ENCODE data around the gene IZUMO1R.

DNA sequence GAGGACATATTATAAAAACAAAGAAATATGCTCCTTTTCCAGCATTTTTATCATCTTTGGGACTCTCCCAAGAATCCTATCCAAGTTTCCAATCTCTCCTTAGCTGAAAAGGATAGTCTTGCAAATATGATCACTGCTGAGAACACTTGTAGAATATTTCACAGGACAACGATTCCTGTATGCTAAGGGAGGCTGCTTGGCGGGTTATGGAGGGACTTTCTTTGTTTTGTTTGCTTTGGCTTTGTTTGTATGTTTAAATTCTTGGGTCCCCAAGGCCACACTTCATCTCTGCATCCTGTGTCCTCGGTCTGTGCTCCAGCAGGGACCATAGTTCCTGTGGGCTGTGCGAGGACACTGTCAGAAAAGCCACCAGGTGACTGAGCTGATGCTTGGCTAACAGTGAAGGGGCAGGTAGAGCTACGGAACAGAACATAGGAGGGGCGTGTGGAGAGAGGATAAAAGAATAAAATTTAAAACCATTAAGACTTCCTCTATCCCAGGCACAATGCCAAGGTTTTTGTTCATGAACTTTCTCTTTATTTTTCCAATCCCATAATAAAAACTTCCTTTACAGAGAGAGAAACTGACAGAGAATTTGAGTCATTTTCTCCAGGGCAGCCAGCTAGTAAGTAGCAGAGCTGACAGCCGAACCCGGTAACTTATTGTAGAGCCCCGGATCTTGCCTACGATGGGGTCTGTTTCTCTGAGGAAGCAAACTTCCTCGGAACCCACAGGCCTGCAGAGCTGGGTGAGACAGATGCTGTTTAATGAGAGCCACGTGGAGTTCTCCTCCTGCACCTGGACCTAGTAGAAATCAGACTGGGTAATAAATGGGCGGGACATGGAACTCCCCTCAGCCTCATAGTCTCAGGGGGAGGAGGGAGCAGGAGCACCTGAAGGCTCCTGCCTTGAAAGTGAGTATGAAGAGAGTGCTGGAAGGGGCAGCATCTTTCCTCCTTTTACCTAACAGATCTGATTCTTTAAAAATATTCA lies at the start of gene IZUMO1R:
- TF ChIP-seq, protein P1, sequence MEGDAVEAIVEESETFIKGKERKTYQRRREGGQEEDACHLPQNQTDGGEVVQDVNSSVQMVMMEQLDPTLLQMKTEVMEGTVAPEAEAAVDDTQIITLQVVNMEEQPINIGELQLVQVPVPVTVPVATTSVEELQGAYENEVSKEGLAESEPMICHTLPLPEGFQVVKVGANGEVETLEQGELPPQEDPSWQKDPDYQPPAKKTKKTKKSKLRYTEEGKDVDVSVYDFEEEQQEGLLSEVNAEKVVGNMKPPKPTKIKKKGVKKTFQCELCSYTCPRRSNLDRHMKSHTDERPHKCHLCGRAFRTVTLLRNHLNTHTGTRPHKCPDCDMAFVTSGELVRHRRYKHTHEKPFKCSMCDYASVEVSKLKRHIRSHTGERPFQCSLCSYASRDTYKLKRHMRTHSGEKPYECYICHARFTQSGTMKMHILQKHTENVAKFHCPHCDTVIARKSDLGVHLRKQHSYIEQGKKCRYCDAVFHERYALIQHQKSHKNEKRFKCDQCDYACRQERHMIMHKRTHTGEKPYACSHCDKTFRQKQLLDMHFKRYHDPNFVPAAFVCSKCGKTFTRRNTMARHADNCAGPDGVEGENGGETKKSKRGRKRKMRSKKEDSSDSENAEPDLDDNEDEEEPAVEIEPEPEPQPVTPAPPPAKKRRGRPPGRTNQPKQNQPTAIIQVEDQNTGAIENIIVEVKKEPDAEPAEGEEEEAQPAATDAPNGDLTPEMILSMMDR (IDR thresholded peaks at IDR 0.05): no peak
- TF ChIP-seq POLR2AphosphoS5 (IDR thresholded peaks at IDR 0.05; ENCODE audit: low read depth, low read length) (no peak), TCF7L2 (IDR thresholded peaks at IDR 0.05; ENCODE audit: low read depth, low read length) (no peak)

Data from Panc1 (cell line).